Fibroblast of lung (primary cell): ENCODE measurements around the gene PCDHGC3. TPM values are rescaled to one million over a fixed set of nuclear protein-coding genes. Genes with fewer than 3 reads are reported as not detected.
A peak's percentile ranks its signal among the peaks of the same experiment; 100 is the strongest.

Experiments
- DNase-seq, 2 donors: peaks; one replicate each; pipeline versions ENCODE4 v3.0.0 to v3.0.0-alpha.2; 2010; ENCODE audit warnings: low read depth in 2 of 2
- H2AFZ ChIP-seq: 2 replicates; pipeline ENCODE4 v1.5.1; 2012; ENCODE audit warnings: low read length, control low read depth, inconsistent platforms
- H3K27ac ChIP-seq: 2 replicates; pipeline ENCODE4 v1.5.1; 2011; ENCODE audit warnings: low read length, control low read depth; ENCODE audit not compliant: insufficient read depth
- H3K27me3 ChIP-seq: 2 replicates; pipeline ENCODE4 v1.5.1; 2011; ENCODE audit warnings: mild to moderate bottlenecking, low read length; ENCODE audit not compliant: control insufficient read depth, insufficient read depth
- H3K36me3 ChIP-seq: 2 replicates; pipeline ENCODE4 v1.5.1; 2011; ENCODE audit warnings: low read length; ENCODE audit not compliant: control insufficient read depth, insufficient read depth
- H3K4me1 ChIP-seq: 2 replicates; pipeline ENCODE4 v1.5.1; 2011; ENCODE audit warnings: low read length; ENCODE audit not compliant: control insufficient read depth, insufficient read depth; ENCODE audit errors: extremely low read depth
- H3K4me2 ChIP-seq: 2 replicates; pipeline ENCODE4 v1.5.1; 2011; ENCODE audit warnings: low read length, control low read depth; ENCODE audit not compliant: insufficient read depth; ENCODE audit errors: extremely low read depth
- H3K4me3 ChIP-seq, 4 experiments: fragments of 200-600 bp in 1 of 4; sonication (generic) in 1 of 4; replicated peaks in 1 of 4; 2 replicates each; pipeline ENCODE4 v1.5.1; 2011 to 2016; ENCODE audit warnings: low read length in 4 of 4, low read depth in 3 of 4, mild to moderate bottlenecking in 3 of 4, control low read depth in 2 of 4, inconsistent platforms in 1 of 4, mixed read lengths in 1 of 4; ENCODE audit not compliant: insufficient read depth in 1 of 4; ENCODE audit errors: control extremely low read depth in 1 of 4
- H3K79me2 ChIP-seq: 2 replicates; pipeline ENCODE4 v1.5.1; 2012; ENCODE audit warnings: mild to moderate bottlenecking, low read length, inconsistent platforms; ENCODE audit not compliant: control insufficient read depth, insufficient read depth
- H3K9ac ChIP-seq: 2 replicates; pipeline ENCODE4 v1.5.1; 2011; ENCODE audit warnings: mild to moderate bottlenecking, low read length, control low read depth; ENCODE audit not compliant: insufficient read depth
- H3K9me3 ChIP-seq: 2 replicates; pipeline ENCODE4 v1.5.1; 2012; ENCODE audit warnings: low read depth, low read length; ENCODE audit not compliant: control insufficient read depth, insufficient read depth
- H4K20me1 ChIP-seq: 2 replicates; pipeline ENCODE4 v1.5.1; 2011; ENCODE audit warnings: low read length; ENCODE audit not compliant: control insufficient read depth, insufficient read depth; ENCODE audit errors: extremely low read depth
- EZH2 ChIP-seq: IDR thresholded peaks from 2 replicates; pipeline ENCODE4 v1.5.1; 2012; ENCODE audit warnings: low read length, control low read depth, mild to moderate bottlenecking; ENCODE audit errors: missing control alignments
- polyA plus RNA-seq, 2 donors: library from polyadenylated mRNA; depleted of rRNA in 1 of 2; stranded (reverse) in 1 of 2; unstranded in 1 of 2; fragments of >200 nt; gene quantifications; 2 replicates each; pipeline ENCODE4 v1.2.1, GENCODE V29; 2011 to 2012; ENCODE audit warnings: missing spikeins in 1 of 2
- total RNA-seq: library from RNA; depleted of rRNA; stranded (reverse); fragments of >200 nt; gene quantifications from 2 replicates; pipeline ENCODE4 v1.2.1, GENCODE V29; 2014
- TF ChIP-seq, protein P1 (sequence below), 2 donors: IDR thresholded peaks in 1 of 2; conservative IDR thresholded peaks in 1 of 2; 1 replicate in 1 of 2; 2 replicates in 1 of 2; pipeline ENCODE4 v1.5.1; 2011 to 2012; ENCODE audit warnings: low read length in 2 of 2, control low read depth in 1 of 2, inconsistent platforms in 1 of 2, low read depth in 1 of 2, mild to moderate bottlenecking in 1 of 2

The PCDHGC3 gene
- total and polyA plus RNA-seq, 2 donors (not counting 1 experiment from before 2014, with no cell fraction given), result 59.0 to 109 TPM

DNA sequence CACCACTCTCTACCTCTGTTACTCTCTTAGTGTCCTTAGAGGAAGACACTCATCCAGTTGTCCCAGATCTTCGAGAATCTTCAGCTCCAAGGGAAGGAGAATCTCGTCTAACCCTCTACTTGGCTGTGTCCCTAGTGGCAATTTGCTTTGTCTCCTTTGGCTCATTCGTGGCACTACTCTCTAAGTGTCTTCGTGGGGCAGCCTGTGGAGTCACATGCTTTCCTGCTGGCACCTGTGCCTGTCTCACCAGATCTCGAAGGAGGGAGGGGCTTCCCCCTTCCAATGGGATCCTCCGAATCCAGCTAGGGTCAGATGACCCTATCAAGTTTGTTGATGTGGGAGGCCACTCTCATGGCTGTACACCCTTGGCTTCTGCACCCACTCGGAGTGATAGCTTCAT lies 11.4 kb downstream of the PCDHGC3 start:
- no peaks in the 10 kb centered on the region for H4K20me1 ChIP-seq
- H3K27me3 ChIP-seq, result no peaks in the 10 kb centered on the region
- TF ChIP-seq EZH2, result no peak
- TF ChIP-seq, protein P1, sequence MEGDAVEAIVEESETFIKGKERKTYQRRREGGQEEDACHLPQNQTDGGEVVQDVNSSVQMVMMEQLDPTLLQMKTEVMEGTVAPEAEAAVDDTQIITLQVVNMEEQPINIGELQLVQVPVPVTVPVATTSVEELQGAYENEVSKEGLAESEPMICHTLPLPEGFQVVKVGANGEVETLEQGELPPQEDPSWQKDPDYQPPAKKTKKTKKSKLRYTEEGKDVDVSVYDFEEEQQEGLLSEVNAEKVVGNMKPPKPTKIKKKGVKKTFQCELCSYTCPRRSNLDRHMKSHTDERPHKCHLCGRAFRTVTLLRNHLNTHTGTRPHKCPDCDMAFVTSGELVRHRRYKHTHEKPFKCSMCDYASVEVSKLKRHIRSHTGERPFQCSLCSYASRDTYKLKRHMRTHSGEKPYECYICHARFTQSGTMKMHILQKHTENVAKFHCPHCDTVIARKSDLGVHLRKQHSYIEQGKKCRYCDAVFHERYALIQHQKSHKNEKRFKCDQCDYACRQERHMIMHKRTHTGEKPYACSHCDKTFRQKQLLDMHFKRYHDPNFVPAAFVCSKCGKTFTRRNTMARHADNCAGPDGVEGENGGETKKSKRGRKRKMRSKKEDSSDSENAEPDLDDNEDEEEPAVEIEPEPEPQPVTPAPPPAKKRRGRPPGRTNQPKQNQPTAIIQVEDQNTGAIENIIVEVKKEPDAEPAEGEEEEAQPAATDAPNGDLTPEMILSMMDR (conservative IDR thresholded peaks at IDR 0.05 in 1 of 2, IDR thresholded peaks at IDR 0.05 in 1 of 2; ENCODE audit: low read depth in 1 of 2, low read length in 2 of 2), result no peak
- H3K4me3 ChIP-seq, result no peak overlapping the region
- H3K4me1 ChIP-seq, result peaks cover 23% of the 10 kb centered on the region
- no peak for DNase-seq
- no peak overlapping the region for H2AFZ ChIP-seq
- no peak overlapping the region for H3K27ac ChIP-seq
- H3K79me2 ChIP-seq, result peaks cover 55% of the 10 kb centered on the region
- no peaks in the 10 kb centered on the region for H3K9me3 ChIP-seq
- peaks cover 19% of the 10 kb centered on the region for H3K36me3 ChIP-seq
- H3K9ac ChIP-seq, result no peak overlapping the region
- H3K4me2 ChIP-seq, result no peak overlapping the region

DNA sequence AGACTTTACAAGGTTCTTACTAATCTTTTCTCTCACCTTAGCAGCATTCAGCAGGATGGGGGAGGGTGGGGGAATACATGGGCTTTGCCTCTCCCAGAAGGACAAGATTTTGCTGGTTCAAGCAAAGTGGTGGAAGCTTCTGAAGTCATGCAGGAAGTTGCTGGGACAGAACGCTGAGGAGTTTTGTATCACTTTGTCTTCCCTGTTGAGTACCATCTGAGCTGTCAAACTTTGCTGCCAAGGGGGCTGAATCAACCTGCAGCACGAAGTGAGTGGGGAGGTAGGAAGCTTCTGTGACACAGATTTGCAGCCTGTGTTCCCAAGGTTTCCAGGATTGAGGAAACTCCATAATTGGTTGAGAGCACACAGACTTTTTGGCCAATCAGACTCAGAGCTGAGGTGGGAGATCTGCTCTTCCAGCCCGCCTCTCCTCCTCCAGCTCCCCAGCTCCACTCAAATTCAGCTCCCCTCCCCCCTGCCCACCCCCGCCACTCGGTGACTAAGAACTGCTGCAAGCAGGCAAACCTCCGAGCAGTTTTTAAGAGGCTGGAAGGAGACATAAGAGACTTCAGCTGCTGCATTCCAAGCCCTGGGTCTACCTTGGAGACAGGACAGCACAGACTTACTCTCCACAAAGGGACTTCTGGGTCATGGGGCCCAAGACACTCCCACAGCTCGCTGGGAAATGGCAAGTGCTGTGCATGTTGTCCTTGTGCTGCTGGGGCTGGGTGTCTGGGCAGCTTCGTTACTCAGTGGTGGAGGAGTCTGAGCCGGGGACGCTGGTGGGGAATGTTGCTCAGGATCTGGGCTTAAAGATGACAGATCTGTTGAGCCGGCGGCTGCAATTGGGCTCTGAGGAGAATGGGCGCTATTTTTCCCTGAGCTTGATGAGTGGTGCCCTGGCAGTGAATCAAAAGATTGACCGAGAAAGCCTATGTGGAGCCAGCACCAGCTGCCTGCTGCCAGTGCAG lies 13.1 kb downstream of the PCDHGC3 start, which contains the start of gene PCDHGC5:
Gene PCDHGC5 (plus strand): TSS at position 491 of the 971 bp plus-strand sequence. CDS start 160 bp downstream, at position 651.
- Histone ChIP-seq H2AFZ (no peak within 1 kb of the TSS), H3K79me2 (peaks cover 49% of the 10 kb centered on the region), H3K4me3 (peak within 1 kb of the TSS in 2 of 4 experiments; percentile 27 to 30), H3K9me3 (no peaks in the 10 kb centered on the region), H3K27me3 (no peaks in the 10 kb centered on the region), H3K9ac (no peak within 1 kb of the TSS), H4K20me1 (no peaks in the 10 kb centered on the region), H3K4me2 (peak within 1 kb of the TSS; percentile 67), H3K4me1 (peaks cover 21% of the 10 kb centered on the region), H3K36me3 (peaks cover 19% of the 10 kb centered on the region), H3K27ac (no peak within 1 kb of the TSS)
- TF ChIP-seq, protein P1 (conservative IDR thresholded peaks at IDR 0.05 in 1 of 2, IDR thresholded peaks at IDR 0.05 in 1 of 2; ENCODE audit: low read depth in 1 of 2, low read length in 2 of 2), result no peak
- TF ChIP-seq EZH2, result no peak
- peak; percentile 60 to 87 for DNase-seq

GRCh38 chr5:141489841-141490240 lies 14.1 kb downstream of the PCDHGC3 start:
- Histone ChIP-seq H3K9ac (no peak overlapping the region), H4K20me1 (no peaks in the 10 kb centered on the region), H3K4me3 (no peak overlapping the region), H3K79me2 (peaks cover 47% of the 10 kb centered on the region), H3K4me2 (peak overlapping the region; percentile 59), H3K36me3 (peaks cover 21% of the 10 kb centered on the region), H3K4me1 (peaks cover 25% of the 10 kb centered on the region), H2AFZ (no peak overlapping the region), H3K9me3 (no peaks in the 10 kb centered on the region), H3K27me3 (no peaks in the 10 kb centered on the region), H3K27ac (no peak overlapping the region)
- no peak for DNase-seq
- TF ChIP-seq, protein P1 (conservative IDR thresholded peaks at IDR 0.05 in 1 of 2, IDR thresholded peaks at IDR 0.05 in 1 of 2; ENCODE audit: low read depth in 1 of 2, low read length in 2 of 2), result no peak
- no peak for TF ChIP-seq EZH2
